ENCODE measurements around the gene MINDY3.

DNA sequence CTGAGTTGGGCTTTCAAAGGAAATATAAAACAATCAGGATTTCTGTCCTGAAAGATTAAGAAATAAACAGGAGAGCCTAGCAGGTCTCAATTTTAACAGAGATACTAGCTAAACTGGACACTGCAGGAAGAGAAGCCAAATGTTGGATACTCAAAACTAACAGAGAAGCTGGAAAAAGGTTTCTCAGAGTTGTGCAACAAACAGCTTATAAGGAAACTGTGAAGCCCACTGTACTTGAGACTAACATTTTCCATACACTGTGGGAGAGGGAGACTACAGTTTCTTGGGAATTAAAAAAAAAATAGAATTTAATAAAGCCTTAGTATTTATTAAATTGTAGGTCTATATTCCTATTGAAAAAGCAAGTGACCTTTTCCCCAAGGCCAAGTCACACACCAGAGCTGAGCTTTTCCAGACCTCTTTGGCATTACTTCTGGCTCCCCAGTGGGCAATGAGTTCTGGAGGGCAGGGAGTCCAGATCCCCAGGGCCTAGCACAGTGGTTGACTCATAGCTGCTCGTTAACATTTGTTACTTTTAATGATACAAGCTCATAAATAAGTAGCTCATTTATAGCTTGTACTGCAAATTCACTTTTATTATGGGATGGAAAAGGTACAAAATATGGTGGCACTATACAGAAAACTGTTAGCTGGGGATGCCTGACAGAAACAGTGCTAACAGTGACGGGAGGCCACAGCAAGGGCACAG, 68.3 kb downstream of the MINDY3 start:
- TF ChIP-seq, protein P1, sequence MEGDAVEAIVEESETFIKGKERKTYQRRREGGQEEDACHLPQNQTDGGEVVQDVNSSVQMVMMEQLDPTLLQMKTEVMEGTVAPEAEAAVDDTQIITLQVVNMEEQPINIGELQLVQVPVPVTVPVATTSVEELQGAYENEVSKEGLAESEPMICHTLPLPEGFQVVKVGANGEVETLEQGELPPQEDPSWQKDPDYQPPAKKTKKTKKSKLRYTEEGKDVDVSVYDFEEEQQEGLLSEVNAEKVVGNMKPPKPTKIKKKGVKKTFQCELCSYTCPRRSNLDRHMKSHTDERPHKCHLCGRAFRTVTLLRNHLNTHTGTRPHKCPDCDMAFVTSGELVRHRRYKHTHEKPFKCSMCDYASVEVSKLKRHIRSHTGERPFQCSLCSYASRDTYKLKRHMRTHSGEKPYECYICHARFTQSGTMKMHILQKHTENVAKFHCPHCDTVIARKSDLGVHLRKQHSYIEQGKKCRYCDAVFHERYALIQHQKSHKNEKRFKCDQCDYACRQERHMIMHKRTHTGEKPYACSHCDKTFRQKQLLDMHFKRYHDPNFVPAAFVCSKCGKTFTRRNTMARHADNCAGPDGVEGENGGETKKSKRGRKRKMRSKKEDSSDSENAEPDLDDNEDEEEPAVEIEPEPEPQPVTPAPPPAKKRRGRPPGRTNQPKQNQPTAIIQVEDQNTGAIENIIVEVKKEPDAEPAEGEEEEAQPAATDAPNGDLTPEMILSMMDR (IDR thresholded peaks at IDR 0.05; ENCODE audit: low read depth, low read length, poor library complexity, severe bottlenecking): no peak
- TF ChIP-seq EZH2phosphoT487 (IDR thresholded peaks at IDR 0.05; ENCODE audit: borderline replicate concordance, low read length): no peak

Measured in DOHH2 (cell line).